Effector CD8-positive, alpha-beta T cell (primary cell): ENCODE data around the gene SERGEF.

Experiments used
- DNase-seq: peaks from one replicate; lab custom pipeline; 2025; lab: John Stamatoyannopoulos, UW
- total RNA-seq, 4 experiments: gene quantifications; one replicate each; lab custom pipeline; 2026; lab: John Stamatoyannopoulos, UW

SERGEF gene
- total RNA-seq = 19.7 to 36.1 (median 24.1) reads per million in 4 experiments

DNA sequence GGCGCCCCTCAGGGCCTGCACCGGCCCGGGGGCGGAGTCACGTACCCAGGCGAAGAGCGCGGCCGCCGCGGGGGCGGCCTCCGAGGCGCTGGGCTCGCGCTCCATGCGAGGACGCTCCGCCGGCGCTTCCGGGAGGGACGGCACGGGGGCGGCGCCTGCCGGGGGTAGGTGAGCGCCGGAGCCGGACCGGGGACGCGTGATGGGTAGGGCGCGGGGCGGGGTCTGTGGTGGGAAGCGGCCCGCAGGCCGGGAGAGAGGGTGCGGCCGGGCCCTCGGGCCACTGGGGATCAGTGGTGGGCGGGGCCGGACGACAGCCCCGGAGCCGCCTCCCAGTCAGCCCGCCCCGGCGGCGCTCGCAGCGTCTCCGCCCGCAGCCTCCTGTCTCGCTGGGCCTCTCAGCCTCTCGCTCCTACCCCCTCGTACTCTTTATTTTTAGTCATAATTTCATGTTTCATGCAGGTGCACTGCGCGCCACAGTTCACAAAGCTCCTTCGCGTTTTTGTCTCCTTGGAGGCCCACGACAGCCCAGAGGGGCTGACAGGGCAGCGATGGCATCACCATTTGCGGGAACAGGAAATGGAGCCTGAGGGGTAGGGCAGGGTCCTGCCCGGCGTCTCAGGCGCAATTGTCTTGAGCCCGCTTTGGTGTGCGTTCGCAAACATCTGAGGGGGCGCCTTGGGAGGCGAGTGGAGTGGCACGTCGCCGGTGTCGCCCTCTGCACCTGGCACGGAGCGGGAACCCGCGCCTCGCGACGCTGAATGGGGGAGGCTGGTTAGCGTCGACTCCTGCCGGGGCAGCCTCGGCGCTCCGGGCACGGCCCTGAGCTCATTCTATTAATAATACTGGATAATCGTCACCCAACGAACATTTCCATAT is at the start of gene SERGEF:
TSS of gene SERGEF (minus strand) at position 142 of the 876 bp plus-strand sequence. CDS start at position 105, 37 bp downstream.
- DNase-seq = peak; percentile 81

DNA sequence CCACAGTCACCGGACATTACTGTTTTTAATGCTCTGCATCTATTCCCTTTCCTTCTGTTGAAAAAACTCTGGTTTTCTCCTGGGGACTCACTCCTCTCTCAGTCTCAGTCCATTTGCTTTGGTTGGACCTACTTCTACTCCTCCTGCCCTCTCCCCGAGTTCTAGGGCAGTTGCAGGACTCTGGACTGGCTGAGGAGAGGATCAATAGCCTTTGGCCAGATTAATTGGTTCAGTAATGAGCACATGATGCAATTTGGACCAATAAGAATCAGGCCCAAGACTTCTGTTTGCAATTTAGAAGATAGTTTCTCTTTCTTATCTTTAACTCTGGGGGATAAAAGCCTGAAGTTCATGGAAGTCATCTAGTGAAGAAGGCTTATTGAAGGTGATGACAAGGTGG is 48.5 kb upstream of the SERGEF start:
- no peak for DNase-seq

DNA sequence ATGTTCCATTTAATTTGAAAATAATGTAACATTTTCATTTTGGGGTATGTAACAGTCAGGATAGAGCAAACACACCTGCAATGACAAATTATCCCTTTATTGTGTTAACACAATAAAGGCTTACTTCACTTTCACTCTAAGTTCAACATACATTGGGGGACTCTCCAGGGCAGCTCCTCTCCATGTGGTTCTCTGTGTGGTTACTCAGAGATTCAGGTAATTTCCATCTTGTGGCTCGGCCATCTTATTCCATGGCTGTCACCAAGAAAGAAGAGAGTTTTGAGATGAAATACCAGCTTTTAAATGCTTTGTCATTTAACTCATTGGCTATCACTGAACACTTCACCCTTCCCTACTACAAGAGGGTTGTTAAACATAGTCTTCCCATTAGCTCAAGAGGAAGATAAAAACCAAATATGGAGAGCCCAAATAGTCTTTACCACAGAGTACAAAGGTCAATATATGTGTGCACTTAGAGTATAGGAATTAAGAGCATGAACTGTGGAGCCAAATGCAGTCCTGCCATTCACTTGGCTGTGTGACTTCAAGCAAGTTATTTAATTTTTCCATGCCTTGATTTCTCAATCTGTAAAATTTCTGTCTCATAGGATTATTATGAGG is 43.8 kb upstream of the SERGEF start:
- DNase-seq = no peak

DNA sequence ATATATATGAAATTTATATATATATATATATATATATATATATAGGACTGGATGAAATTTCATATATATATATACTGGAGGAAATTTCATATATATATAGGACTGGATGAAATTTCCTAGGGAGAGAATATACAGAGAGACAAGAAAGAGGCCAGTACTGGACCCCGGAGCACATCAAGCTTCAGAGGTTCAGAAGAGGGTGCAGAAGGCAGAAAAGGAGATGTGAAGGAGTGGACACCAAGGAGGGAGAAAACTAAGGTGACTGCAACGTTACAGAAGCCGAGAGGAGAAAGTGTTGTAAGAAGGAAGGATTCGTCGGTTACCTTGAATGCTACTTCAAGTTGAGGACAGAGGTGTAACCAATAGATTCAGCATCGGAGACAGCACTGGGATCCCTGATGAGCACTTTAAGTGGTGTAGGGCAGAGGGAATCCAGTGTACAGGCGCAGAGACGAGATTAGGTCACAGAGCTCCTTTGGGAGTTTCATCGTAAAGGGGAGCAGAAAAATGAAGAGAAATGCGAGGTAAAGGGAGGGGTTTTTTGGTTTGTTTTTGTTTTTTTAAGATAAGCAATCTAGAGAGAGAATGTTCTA is 41.8 kb upstream of the SERGEF start:
- DNase-seq = no peak

DNA sequence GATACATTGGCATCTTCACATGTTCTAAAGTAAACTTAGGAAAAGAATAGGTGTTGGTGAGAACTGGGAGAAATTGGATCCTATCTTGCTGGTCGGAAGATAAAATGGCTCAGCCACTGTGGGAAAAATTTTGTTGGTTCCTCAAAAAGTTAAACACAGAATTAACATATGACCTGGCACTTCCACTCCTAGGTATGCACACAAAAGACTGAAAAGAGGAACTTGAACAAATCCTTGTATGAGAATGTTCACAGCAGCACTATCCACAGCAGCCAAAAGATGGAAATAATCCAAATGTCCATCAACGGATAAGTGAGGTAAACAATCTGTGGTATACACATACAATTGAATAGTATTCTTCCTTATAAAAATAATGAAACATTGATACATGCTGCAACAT is 38.0 kb upstream of the SERGEF start:
- no peak for DNase-seq

DNA sequence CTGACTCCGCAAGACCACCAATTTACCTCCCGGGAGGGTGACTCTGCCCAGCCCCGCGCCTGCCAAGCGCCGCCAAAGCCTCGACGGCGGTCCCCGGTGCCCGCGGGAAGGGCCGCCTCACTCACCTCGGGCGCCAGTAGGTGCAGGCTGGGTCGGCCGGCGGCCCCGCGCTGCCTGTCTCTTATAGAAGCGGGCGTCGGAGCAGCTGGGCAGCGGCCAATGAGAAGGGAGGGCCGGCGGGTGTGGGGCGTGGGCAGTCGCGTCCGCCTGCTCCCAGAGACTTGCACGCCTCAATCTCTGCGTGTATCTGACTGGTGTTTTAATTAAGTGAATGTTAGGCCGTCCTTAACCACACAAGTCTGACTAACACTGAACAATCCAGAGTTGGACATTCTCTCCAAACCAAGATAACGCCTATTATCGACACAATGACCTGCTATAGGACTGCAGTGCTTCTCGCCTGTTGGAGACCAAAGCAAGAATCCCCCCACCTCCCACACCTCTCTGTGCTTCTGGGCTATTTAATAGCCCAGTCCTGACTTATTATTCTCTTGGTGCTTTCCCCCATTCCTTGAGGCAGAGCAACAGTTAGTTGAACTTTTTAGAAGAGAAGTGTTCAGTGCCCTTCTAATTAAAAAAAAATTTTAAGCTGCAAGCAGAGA is 33.4 kb upstream of the SERGEF start, which contains the start of gene TPH1:
TSS of gene TPH1 (minus strand) at position 154 of the 662 bp plus-strand sequence. CDS start 5,507 bp downstream, outside the sequence.
- DNase-seq = no peak

DNA sequence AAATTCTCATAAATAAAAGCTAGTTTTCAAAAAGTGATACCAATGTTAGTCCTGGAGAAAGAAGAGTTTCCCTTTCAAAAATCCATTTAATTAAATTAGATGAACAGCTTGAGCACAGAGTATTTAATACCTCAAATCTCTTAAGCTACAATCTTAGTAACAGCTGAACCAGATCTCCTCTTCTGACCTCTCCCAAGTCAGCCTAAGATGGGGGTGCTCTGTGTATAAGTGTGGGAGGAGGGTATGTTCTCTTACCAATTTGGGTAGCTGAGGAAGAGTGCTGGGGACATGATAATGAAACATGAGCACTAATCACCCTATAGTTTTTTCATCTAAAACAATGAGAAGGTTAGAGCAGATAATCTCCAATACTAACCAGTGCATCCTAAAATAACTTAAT is 23.6 kb upstream of the SERGEF start:
- no peak for DNase-seq

DNA sequence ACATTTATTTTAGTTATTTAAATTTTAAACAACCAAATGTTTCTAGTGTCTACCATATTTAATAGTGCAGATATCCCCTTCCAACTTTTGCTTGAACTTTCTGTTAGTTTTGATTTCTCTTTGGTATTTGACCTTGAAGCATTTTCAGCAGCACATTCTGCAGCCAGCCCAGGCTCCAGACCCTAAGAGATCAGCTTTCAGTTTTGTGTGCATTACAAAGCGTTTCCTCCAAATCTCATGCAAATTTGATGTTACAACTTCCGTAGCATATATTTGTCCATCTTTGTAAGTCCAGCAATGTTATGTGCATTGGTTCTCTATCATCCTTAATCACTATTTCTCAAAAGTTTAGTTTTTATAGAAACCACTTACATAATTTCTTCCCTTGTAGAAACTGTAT is 14.6 kb upstream of the SERGEF start:
- DNase-seq = no peak

DNA sequence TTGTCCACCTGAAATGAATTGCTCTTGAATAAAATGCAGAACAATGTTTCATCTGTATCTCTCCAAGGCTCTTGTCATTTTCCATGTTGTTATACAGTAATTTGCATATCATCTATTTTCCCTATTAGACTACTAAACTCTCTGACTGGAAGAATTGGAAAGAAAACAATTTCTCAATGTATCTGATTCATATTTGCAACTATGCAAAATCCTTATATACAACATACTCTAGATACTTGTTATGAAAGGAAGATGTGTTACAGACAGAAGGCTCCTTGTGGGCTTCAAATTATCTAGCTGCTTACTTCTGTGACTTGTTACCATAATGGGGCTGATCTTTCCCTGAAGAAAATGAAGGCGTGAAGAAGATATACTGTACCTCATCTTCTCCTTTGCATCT is 9.6 kb upstream of the SERGEF start:
- no peak for DNase-seq

DNA sequence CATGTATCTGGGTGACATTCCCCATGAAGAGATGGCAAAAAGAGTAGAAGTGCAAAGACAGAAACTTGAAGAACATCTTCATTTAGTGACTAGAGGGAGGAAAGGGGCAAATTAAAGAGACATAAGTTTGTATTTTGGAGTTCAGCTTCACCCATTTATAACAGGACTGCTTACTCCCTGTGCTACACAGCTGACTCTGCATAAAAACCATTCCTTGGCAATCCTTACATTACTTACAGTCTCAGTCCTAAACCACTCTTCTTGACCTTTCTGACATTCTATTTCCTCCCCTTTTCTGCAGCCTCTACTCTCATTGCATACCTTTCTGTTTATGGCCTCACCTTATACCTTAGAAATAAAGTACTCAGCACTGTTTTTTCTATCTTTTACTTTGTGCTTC is 6.8 kb upstream of the SERGEF start:
- DNase-seq = no peak

DNA sequence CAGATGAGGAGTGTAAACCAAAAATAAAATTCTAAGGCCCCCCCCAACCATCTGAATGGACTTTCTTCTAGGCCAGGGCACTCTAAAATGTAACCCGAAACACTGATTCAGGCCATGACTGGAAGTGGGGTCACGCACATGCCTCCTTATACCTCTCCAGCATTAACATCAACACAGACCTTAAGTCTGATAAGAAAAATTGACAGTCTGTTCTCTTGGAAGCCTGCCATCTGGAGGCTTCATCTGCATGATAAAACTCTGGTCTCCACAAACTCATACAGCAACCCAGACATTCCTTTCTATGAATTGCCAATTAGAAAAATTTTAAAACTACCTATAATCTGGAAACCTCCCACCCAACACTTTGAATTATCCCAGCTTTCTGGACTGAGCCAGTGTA is 3.9 kb upstream of the SERGEF start:
- no peak for DNase-seq

DNA sequence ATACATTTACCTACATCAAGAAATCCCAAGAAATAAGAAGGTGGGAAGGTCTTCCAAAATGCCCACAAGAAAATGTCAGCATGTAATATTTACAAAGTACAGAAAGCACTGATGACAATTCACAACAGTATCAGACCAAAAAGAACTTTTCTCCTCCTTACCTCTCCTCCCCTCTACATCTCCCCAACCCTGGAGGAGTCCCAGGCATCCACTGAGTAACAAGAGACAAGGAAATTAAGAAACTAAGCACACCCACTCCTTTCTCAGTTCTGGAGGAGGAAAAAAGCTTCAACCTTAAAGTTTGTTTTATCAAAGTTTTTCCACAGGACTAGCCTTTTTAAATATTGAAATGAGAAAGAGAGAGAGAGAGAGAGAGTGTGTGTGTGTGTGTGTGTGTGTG is 2.0 kb upstream of the SERGEF start:
- DNase-seq = no peak

DNA sequence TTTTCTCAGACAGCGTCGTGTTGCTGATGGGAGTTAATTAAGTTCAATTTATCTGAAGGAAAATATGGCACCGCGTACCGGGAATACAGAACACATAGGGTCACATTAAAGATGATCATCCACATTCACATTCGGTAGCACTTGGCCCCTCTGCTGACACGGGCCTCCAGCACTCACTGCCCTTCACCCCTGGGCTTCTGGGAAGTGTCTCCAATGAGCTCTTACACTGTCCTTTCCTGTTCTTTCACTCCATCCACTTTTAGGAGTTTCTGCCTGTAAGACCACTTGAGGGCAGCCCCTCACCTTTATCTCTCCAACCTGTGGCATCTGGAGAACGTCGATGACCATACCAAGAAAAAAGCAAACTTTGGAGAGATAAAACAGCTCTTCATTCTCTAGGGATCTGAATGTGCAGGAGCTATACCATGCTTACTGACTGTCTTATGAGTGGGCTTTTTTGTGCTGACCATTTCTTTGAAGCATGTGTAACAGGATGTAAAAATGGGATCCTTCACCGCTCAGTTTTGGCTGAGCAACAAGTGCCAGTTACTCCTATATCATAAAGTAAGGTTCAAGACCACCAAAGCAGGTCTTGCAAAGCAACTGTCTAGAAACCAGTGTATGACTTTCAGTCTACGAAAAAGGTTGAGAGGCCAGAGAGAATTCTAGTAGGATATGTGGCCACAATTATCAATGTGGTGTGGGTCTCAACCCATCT is 1.1 kb upstream of the SERGEF start:
- no peak for DNase-seq

DNA sequence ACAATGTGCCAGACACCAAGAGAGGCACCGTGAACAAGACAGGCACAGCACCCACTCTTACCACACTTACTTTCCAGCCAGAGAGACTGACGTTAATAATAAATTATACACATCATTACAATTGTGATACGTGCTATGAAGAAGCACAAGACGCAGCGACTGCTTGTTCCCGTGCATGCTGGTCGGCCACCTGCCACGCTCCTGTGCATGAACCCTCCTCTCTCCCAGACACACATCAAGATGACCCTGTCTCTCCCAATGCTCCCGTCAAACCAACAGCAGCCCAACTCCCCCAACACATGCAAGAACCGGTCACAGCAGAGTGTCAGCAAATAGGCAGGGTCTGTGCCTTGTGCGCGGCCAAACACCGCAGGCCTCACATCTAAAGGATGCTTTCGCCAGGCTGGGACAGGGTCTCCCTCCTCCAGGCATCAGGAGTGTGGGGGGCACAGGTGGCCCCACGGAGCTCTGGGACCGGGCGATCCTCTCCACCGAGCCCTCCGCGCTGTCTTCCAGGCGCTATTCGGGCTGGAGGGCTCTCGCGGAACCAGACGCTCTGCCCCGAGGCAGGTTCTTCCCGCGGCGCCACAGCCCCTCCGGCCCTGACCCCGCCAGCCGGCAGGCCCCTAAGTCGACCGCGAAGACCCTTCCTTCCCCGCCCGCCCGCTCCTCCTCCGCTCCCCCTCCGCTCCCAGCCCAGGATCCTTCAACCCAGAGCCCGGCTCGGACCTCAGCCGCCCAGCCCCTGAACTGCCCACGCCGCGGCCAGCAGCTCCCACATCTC is 533 bp downstream of the SERGEF start:
- DNase-seq = no peak

DNA sequence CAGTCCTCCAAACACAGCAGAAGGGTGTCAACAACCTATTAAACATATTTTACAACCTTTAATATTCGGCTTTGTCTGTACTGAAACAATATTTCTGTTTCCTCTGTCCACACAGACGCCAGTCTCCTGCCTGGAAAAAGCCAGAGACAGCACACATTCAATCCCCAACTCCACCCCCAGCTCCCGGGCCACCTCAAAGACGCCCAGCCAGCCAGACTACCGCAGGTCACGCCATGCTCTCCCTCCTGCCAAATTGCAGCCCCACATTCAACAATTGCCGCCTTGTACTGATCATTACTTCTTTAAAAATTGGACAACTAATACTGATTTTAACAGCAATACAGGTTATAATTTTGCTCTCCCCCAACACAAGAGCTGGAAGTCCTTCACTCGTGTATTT is 1.2 kb downstream of the SERGEF start:
- no peak for DNase-seq

DNA sequence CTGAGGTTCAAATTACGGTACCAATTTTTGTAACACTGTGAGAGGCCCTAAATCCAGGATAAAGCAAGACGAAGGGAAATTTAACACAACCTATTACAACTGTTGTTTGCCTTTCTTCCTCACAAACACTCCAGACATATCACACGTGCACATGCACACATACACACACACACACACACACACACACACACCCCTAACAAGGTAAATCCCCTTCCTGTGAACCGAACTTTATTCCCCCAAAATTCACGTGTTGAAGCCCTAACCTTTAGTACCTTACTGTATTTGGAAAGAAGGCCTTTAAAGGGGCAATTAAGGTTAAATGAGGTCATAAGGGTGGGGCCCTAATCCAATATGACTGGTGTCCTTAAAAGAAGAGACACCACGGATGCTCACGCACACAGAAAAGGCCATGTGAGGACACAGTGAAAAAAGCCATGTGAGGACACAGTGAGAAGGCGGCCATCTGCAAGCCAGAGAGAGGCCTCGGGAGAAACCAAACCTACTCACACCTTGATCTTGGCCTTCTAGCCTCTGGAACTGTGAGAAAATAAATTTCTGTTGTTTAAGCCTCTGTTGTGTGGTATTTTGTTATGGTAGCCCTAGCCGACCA is 1.8 kb downstream of the SERGEF start:
- no peak for DNase-seq

DNA sequence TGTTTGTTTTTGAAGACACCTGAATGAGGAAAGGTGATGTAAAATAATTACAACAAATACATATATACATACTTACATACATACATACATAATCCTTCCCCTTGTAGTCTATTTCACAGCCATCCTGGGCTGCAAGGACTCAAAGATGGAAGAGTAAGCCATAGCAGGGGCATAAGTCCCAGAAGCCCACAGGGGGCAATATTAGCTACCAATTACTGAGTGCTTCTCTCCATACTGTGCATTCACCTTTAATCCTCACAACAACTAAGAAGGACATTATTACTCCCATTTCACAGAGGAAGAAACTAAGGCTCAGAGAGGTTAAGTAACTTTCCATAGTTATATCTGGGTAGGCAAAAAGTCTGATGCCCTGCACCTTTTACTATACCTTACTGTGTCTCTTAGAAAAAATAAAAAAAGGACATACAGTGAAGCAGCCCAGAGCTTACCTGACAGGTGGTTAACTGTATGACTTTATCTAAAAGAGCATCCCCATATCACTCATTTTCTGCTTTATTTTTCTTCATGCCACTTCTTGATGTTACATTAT is 2.7 kb downstream of the SERGEF start:
- DNase-seq = no peak

DNA sequence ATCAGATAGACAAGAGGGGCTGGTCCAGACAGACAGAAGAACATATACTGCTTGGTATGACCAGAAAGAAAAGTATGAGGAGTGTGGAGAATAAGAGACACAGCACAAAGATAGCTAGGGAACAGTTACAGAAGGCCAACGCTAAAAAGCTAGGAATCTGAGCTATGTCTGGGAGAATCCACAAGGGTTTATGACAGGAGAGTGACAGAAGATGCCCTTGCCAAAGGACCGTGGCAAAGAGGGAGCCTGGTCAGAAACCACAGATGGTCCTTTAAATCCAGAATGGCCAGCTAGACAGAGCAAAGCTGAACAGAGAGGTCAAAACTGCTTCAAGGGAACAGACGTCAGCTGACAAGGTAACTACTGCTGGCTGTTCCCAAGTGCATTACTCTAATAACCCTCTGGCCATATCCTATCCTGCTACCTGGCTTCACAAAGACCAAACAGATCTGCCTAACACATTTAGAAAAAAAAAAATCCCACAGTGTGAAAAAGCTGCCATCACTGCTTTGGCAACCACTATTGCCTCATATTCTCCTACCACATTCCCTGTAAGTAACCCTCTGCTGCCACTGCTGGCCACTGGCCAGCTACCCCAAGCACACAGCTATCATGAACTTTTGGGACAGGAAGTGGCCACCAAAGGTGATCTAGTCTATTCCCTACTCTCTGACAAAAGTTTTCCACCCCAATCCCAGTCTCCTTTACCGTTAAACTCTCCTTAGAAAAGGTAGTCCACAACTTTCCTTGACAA is 7.3 kb downstream of the SERGEF start:
- DNase-seq = no peak

DNA sequence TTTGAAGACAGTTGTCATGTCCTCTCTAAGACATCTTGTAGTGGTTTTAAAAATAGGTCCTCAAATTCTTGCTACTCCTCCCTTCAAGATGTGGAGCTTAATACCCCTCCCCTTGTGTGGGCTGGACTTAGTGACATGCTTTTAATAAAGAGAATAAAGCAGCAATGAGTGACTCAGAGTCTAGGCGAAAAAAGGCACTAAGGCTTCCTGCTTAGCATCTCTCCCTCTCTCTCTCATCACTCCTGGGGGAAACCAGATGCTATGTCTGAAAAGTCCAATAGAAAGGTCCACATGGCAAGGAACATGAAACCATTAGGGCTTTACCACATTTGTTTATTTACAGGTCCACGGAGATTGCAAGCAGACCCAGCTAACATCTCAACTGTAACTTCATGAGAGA is 11.7 kb downstream of the SERGEF start:
- DNase-seq = no peak
